GM18526 (cell line): Measurements from ENCODE around the gene MMEL1.

Experiments
- POLR2A ChIP-seq: IDR thresholded peaks from 3 replicates; pipeline ENCODE4 v1.6.1; 2011; ENCODE audit not compliant: insufficient read length; ENCODE audit errors: extremely low read depth

Gene MMEL1

DNA sequence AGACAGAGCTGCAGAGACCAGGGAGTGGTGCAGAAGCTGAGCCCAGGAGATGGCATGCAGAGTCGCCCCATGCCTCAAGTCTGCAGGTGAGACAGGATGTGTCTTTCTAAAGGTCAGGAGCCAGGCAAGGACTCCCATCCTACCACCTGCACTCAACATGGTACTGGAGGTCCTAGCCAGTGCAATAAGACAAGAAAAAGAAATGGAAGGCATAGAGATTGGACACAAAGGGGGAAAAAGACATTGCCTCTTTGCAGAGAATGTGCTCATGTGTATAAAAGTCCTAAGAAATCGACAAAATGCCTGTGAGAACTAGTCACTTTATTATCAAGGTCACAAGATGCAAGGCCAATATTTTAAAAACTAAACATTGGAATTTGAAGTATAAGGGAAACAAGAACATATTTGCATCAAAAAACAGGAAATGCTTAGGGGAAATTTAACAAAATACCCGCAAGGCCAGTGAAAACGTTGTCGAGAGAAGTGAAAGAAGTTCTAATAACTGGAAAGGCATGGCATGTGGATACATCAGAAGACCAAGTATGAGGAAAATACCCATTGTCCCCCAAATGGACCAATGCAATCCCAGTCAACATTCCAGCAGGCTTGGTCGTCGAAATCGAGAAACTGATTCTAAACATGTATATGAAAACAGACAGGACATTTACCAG is 59.4 kb downstream of the MMEL1 start:
- TF ChIP-seq POLR2A, result no peak

- TF ChIP-seq POLR2A, result no peak
Measured at GRCh38 chr1:2571348-2571747, 61.5 kb downstream of the MMEL1 start.

DNA sequence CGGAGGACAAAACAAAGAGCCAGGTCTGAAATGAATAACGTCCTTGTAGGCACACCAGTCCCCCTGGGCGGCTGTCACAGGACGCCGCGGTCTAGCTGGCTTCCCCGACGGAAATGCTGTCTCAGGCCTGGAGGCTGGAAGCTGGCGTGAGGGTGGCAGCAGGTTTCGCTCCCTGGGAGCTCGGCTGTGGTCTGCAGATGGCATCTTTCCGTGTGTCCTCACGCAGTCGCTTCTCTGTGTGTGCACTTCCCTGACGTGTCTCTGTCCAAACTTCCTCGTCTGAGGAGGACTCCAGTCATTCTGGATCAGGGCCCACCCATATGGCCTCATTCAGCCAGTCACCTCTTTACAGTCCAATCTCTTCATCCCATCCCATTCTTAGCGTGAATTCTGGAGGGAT is 62.5 kb downstream of the MMEL1 start:
- TF ChIP-seq POLR2A, result no peak

DNA sequence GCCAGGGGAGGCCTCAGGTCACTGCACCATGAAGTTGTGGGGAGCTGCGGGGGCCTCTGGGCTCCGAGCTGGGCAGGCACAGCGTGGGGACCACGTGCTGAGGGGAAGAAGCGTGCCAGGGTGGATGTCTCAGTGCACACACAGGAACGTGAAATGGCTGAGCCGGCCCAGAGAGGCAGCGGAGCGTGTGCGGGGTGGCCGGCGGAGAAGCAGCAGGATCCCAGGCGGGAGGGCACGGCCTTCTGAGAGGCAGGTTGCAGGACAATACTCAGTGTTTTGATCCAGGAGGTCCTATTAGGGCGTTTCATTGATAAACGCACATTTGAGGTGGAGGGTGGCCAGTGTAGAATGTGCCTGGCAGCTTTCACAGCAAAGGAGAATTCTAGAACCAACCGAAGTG is 63.8 kb downstream of the MMEL1 start:
- no peak for TF ChIP-seq POLR2A

- TF ChIP-seq POLR2A, result no peak
Measured at GRCh38 chr1:2567083-2567679, 65.6 kb downstream of the MMEL1 start.

GRCh38 chr1:2566101-2567045 is 66.4 kb downstream of the MMEL1 start:
- no peak for TF ChIP-seq POLR2A

DNA sequence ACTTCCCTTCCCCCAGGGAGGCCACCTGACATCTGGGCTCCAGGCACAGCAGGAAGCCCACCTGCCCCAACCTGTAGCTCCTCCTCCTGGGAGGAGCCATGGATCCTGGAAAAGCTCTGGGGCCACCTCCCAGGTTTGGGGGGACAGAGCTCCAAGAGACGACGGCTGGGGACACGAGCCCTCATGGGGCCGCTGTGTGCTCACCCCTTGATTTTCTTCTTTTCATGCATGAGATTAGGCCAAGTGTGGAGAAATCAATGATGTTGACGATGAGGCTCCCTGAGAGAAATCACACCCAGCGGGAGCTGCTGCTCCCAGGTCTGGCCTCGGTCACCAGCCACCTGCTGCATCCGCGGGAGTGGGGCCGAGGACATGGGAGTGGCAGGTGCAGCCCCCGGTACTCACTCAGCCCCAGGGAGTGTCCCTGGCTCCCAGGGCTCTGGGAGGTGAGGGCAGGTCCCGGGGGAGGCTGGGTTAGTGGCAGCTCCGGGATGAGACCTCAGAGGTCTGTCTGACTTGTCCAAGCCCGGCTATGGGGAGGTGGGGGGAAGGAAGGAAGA is 67.9 kb downstream of the MMEL1 start:
- TF ChIP-seq POLR2A, result peak; percentile 3

DNA sequence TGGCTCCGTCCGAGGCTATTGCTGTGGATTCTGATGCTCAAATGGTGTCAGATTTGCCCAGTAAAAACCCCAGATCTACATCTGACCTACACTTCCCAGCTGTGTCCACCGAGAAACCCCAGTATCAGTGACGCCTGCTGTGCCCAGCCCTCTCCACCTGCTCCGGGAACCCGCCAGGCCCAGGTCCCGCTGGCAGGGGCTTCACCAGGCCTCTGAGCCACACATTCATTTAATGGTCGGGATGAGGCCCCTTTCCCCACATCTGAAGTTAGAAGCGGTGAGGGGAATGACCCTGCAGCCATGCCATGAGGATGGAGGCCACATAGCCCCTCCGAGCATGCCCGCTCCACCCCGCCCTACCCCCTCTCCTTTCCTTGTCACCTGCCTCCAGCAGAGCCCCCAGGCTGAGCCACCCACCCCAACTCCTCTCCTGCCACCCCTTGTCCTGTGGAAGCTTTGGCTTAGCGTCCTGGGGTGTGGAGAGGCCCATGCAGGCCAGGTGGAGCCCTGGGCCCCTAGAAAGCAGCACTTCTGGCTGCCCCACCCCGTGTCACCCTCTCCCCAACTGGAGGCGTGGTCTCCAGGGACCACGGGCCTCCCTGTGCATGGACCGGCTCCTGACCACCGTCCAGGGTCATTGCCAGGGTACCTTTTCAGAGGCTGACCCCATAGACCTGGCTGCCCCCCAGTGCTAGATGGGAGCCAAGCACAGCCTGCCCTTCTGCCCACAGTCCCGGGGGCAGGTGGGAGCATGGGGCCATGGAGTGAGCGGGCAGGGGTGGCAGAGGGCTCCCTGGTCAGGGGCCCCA is 68.6 kb downstream of the MMEL1 start:
- no peak for TF ChIP-seq POLR2A

- TF ChIP-seq POLR2A, result no peak
Measured at GRCh38 chr1:2563205-2563604, 69.6 kb downstream of the MMEL1 start.

DNA sequence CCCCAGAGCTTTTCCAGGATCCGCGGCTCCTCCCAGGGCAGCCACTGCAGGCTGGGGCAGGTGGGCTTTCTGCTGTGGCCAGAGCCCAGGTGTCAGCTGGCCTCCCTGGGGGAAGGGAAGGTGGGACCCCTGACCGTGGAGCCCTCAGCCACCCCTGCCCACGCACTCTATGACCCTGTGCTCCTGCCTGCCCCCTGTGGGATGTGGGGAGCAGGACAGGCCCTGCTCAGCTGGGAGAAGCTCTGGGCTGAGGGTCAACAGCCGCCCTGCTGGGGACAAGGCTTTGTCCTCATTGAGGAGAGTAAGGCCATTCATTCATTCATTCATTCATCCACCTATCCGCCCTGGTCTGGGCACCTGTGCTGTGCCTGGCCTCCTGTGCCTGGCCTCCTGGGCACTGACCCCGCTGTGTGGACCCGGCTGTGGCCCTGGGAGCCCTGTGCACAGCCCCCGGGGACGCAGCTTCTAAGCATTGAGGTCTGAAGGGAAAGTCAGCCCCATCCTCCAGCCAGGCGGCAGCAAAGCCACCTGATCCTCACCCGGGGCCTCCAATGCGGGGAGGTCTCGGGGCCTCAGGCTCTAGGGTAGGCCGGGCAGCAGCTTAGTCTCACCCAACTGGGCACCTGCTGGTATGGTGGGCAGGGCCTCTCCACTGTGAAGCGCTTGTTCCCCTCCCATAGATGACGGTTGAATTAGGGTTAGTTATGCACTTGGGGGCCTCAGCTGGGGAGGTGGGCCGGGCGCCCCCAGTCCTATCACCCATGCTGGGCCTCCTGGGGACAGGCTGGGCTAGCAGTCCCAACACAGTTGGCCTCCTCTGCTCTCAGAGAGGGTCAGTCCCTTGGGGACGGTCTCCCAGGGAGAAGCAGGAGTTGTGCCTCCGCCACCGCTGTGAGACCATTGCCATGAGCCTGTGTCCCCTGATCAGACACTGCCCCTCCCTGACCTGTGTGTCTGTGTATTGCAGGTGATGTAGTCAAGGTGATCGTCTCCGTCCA is 70.6 kb downstream of the MMEL1 start:
- no peak for TF ChIP-seq POLR2A

GRCh38 chr1:2561446-2561845 is 71.4 kb downstream of the MMEL1 start:
- TF ChIP-seq POLR2A, result no peak

DNA sequence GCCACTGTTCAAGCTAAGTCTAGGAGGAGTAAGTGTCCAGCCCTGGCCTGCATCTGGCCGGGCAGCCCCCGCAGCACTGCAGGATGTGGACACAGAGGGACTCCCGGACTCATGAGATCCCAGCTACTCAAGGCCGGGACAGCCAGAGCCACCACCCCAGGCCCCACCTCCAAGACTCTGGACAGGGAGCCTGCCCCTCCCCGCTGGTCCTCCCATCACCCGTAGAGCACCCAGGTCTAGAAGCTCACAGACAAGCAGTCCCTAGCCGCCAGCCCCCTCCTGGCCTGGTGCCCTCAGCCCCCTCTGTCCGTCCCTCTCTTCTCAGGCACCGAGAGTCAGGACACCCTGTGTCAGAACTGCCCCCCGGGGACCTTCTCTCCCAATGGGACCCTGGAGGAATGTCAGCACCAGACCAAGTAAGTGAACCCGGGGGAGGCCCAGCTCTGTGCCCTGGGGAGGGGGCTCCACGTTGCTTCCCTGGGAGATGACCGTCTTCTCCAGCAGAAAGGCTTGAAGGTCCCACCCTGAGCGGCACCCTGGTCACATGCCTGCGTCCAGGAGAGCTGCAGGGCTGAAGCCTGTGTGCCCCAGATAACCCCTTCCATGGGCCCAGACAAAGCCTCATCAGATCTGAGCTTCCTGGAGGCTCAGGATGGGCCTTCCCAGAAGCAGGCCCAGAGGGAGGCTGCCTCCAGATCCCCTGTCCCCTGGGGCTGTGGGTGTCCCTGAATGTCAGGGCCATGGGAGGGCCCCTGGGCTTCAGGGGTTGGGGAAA is 72.3 kb downstream of the MMEL1 start:
- no peak for TF ChIP-seq POLR2A

DNA sequence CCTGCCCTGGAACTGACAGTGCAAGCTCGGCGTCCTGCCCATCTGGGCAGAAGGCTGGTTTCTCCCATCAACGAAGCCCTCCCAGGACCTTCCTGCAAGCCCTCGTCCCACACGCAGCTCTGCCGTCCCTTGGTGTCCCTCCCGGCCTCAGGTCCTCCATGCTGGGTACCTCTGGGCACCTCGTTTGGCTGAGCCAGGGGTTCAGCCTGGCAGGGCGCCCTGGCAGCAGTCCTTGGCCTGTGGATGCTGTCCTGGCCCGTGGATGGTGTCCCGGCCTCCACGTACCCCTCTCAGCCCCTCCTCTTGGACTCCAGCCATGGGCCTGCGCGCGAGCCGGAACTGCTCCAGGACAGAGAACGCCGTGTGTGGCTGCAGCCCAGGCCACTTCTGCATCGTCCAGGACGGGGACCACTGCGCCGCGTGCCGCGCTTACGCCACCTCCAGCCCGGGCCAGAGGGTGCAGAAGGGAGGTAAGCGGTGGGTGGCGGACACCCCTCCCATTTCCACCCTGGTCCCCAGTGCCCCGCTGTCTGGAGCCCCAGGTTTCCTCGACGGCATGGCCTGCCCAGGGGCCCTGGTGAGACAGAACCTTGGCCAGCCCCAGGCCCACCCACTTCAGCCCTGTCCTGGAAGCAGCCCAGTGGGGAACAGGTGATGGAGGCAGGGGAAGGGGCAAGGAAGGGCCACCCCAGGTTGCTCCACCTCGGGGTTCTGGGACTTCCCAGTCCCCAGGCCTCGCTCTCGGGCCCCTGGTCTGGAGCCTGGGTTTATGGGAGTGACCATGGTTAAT is 73.1 kb downstream of the MMEL1 start:
- TF ChIP-seq POLR2A, result no peak

DNA sequence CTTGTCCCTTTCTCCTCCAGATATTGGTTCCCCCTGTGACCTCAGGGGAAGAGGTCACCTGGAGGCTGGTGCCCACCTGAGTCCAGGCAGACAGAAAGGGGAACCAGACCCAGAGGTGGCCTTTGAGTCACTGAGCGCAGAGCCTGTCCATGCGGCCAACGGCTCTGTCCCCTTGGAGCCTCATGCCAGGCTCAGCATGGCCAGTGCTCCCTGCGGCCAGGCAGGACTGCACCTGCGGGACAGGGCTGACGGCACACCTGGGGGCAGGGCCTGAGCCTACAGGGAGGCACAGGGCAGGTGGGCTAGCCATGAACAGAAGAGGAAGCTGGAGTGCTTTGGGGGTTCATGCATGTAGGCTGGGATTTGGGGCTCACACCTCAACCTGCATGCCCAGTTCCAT is 74.0 kb downstream of the MMEL1 start:
- no peak for TF ChIP-seq POLR2A
